ENCODE measurements around the gene SPRYD3.

DNA sequence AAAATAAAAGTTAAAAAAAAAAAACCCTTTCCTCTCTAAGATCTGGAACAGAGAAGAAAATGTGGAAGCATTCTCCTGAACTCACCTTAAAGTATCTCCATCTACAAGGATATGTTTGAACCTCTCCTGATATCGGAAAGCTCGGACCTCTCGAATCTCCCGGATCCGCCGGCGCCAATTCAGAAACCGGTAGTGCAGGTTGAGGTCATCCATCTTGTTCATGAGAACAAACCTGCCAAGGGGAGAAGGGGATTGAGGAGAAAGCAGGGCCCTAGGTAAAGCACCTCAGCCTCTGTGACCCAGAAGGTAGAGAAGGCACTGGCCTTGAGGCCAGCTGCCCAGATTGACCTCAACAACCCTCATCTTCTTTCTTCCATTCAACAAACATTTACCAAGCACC lies 2.2 kb downstream of the SPRYD3 start:
- TF ChIP-seq, protein P1, sequence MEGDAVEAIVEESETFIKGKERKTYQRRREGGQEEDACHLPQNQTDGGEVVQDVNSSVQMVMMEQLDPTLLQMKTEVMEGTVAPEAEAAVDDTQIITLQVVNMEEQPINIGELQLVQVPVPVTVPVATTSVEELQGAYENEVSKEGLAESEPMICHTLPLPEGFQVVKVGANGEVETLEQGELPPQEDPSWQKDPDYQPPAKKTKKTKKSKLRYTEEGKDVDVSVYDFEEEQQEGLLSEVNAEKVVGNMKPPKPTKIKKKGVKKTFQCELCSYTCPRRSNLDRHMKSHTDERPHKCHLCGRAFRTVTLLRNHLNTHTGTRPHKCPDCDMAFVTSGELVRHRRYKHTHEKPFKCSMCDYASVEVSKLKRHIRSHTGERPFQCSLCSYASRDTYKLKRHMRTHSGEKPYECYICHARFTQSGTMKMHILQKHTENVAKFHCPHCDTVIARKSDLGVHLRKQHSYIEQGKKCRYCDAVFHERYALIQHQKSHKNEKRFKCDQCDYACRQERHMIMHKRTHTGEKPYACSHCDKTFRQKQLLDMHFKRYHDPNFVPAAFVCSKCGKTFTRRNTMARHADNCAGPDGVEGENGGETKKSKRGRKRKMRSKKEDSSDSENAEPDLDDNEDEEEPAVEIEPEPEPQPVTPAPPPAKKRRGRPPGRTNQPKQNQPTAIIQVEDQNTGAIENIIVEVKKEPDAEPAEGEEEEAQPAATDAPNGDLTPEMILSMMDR (IDR thresholded peaks at IDR 0.05), result no peak
- no peak for TF ChIP-seq POLR2A (IDR thresholded peaks at IDR 0.05; ENCODE audit: low read depth)

Measured in esophagus muscularis mucosa (tissue), 3 donors.